HEK293 (cell line): ENCODE measurements around the gene PIEZO1.
"Not testable (repeated sequence)": the region's sequence is repeated elsewhere in the genome, so short reads cannot be mapped to it uniquely, and the experiment has no call there.

Experiments
- CTCF ChIA-PET: fragments of 350-600 bp; formaldehyde crosslinking; extraction: SDS; loops from one replicate; lab custom pipeline; 2021; ENCODE audit warnings: antibody characterized with exemption; lab: Yijun Ruan, JAX
- POLR2A ChIA-PET: fragments of 300-600 bp; formaldehyde crosslinking; extraction: SDS; loops from one replicate; lab custom pipeline; 2020; ENCODE audit warnings: antibody characterized with exemption, inconsistent platforms; lab: Yijun Ruan, JAX
- H3K27ac ChIP-seq: fragments of 200-500 bp; sonication (Bioruptor generic); 2 replicates; pipeline ENCODE4 v1.5.1; 2014; ENCODE audit warnings: low read depth, low read length, control low read depth, inconsistent platforms; ENCODE audit errors: extremely low read depth
- H3K36me3 ChIP-seq, 2 experiments: fragments of 200-500 bp in 1 of 2; sonication (Bioruptor generic) in 1 of 2; 1 replicate in 1 of 2; 2 replicates in 1 of 2; pipeline ENCODE4 v1.5.1; 2014 to 2017; ENCODE audit warnings: inconsistent platforms in 2 of 2, low read length in 2 of 2; ENCODE audit not compliant: control insufficient read depth in 2 of 2, insufficient read depth in 1 of 2
- H3K4me1 ChIP-seq: fragments of 200-500 bp; sonication (Bioruptor generic); 2 replicates; pipeline ENCODE4 v1.5.1; 2014; ENCODE audit warnings: mild to moderate bottlenecking, low read length, inconsistent platforms; ENCODE audit not compliant: control insufficient read depth, insufficient read depth
- H3K4me3 ChIP-seq: 2 replicates; pipeline ENCODE4 v1.5.1; 2011; ENCODE audit warnings: low read depth, mild to moderate bottlenecking, control low read depth, low read length, moderate library complexity
- H3K9me3 ChIP-seq: fragments of 200-500 bp; sonication (Bioruptor generic); 2 replicates; pipeline ENCODE4 v1.5.1; 2014; ENCODE audit warnings: low read depth, low read length, inconsistent platforms; ENCODE audit not compliant: control insufficient read depth, insufficient read depth
- GLI4 ChIP-seq: fragments of 450-650 bp; formaldehyde crosslinking; IDR thresholded peaks from 2 replicates; pipeline ENCODE4 v1.5.1; 2016; ENCODE audit warnings: missing biosample characterization, missing genetic modification characterization
- WT1 ChIP-seq: fragments of 450-650 bp; formaldehyde crosslinking; IDR thresholded peaks from 2 replicates; pipeline ENCODE4 v1.5.1; 2016; ENCODE audit warnings: missing biosample characterization, missing genetic modification characterization
- ZBTB11 ChIP-seq: fragments of 450-650 bp; formaldehyde crosslinking; conservative IDR thresholded peaks from 2 replicates; pipeline ENCODE4 v1.5.1; 2016; ENCODE audit warnings: low read depth, missing biosample characterization, missing genetic modification characterization
- ZNF121 ChIP-seq: fragments of 450-650 bp; formaldehyde crosslinking; IDR thresholded peaks from 2 replicates; pipeline ENCODE4 v1.5.1; 2016; ENCODE audit warnings: missing biosample characterization, missing genetic modification characterization
- ZNF18 ChIP-seq: fragments of 450-650 bp; formaldehyde crosslinking; IDR thresholded peaks from 2 replicates; pipeline ENCODE4 v1.5.1; 2016; ENCODE audit warnings: missing biosample characterization, missing genetic modification characterization
- ZNF266 ChIP-seq: fragments of 450-650 bp; formaldehyde crosslinking; IDR thresholded peaks from 2 replicates; pipeline ENCODE4 v1.5.1; 2016; ENCODE audit warnings: missing biosample characterization, missing genetic modification characterization, low read depth
- ZNF311 ChIP-seq: fragments of 450-650 bp; formaldehyde crosslinking; IDR thresholded peaks from 2 replicates; pipeline ENCODE4 v1.5.1; 2017; ENCODE audit warnings: missing biosample characterization, missing genetic modification characterization, borderline replicate concordance
- ZNF37A ChIP-seq: fragments of 450-650 bp; IDR thresholded peaks from 2 replicates; pipeline ENCODE4 v1.5.1; 2018; ENCODE audit warnings: missing biosample characterization, missing genetic modification characterization
- ZNF423 ChIP-seq: fragments of 450-650 bp; formaldehyde crosslinking; IDR thresholded peaks from 2 replicates; pipeline ENCODE4 v1.5.1; 2016; ENCODE audit warnings: missing biosample characterization, missing genetic modification characterization
- ZNF521 ChIP-seq: fragments of 450-650 bp; formaldehyde crosslinking; IDR thresholded peaks from 2 replicates; pipeline ENCODE4 v1.5.1; 2017; ENCODE audit warnings: missing biosample characterization, mild to moderate bottlenecking, missing genetic modification characterization
- ZNF623 ChIP-seq: fragments of 450-650 bp; formaldehyde crosslinking; IDR thresholded peaks from 2 replicates; pipeline ENCODE4 v1.5.1; 2016; ENCODE audit warnings: missing biosample characterization, missing genetic modification characterization
- ZNF791 ChIP-seq: fragments of 450-650 bp; formaldehyde crosslinking; IDR thresholded peaks from 2 replicates; pipeline ENCODE4 v1.5.1; 2016; ENCODE audit warnings: missing biosample characterization, missing genetic modification characterization
- ZSCAN30 ChIP-seq: fragments of 450-650 bp; IDR thresholded peaks from 2 replicates; pipeline ENCODE4 v1.5.1; 2018; ENCODE audit warnings: missing biosample characterization, mild to moderate bottlenecking, missing genetic modification characterization, moderate library complexity
- TF ChIP-seq, protein P1 (sequence below): fragments of 450-650 bp; formaldehyde crosslinking; IDR thresholded peaks from 2 replicates; pipeline ENCODE4 v1.5.1; 2017; ENCODE audit warnings: missing biosample characterization, missing genetic modification characterization
- TF ChIP-seq, protein P2 (sequence below): fragments of 450-650 bp; formaldehyde crosslinking; IDR thresholded peaks from 2 replicates; pipeline ENCODE4 v1.5.1; 2016; ENCODE audit warnings: missing biosample characterization, missing genetic modification characterization

PIEZO1 gene

GRCh38 chr16:88790312-88791211 lies 5.5 kb upstream of the PIEZO1 start (continued):
- TF ChIP-seq ZNF521 (tag by site-specific recombination) (no peak), ZNF18 (tag by site-specific recombination) (no peak), ZNF311 (tag by site-specific recombination) (no peak)

DNA sequence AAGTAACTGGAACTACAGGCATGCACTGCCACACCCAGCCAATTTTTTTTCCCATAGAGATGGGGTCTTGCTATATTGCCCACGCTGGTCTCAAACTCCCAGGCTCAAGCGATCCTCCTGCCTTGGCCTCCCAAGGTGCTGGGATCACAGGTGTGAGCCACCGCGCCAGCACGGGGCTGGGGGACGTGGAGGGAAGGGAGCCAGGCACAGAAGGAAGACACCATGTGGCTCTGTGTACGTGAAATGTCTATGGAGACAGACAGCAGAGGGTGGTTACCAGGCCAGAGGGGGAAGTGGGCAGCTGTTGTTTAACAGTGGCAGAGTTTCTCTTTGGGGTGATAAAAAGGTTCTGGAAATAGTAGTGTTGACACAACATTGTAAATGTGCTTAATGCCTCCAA lies 4.6 kb upstream of the PIEZO1 start:
- H3K27ac ChIP-seq, result no peak overlapping the region
- ChIA-PET POLR2A (no interaction called here), CTCF (interaction anchor here (1.2 kb wide), 1 partner anchor 10 kb away, joined by 4 read pairs; no protein-coding TSS in a partner anchor)

GRCh38 chr16:88788749-88789148 lies 3.7 kb upstream of the PIEZO1 start:
- H3K4me3 ChIP-seq, H3K27ac ChIP-seq, H3K9me3 ChIP-seq, H3K36me3 ChIP-seq, POLR2A ChIA-PET, H3K4me1 ChIP-seq: not testable (repeated sequence)
- CTCF ChIA-PET, result interaction anchor here (2.3 kb wide), 1 partner anchor 45 kb away, joined by 16 read pairs; no protein-coding TSS in a partner anchor

More for the DNA sequence above, 4.6 kb upstream of the PIEZO1 start:
- Histone ChIP-seq H3K36me3 (no peaks in the 10 kb centered on the region), H3K4me1 (peaks cover 4% of the 10 kb centered on the region; the same call in 1 of the 2 replicates)
- TF ChIP-seq ZNF791 (tag by site-specific recombination), result no peak
- TF ChIP-seq ZNF121 (tag by site-specific recombination), result peak; percentile 98
- TF ChIP-seq, all 188 proteins: peak for 1
- no peak overlapping the region for H3K4me3 ChIP-seq
- H3K9me3 ChIP-seq, result no peaks in the 10 kb centered on the region

DNA sequence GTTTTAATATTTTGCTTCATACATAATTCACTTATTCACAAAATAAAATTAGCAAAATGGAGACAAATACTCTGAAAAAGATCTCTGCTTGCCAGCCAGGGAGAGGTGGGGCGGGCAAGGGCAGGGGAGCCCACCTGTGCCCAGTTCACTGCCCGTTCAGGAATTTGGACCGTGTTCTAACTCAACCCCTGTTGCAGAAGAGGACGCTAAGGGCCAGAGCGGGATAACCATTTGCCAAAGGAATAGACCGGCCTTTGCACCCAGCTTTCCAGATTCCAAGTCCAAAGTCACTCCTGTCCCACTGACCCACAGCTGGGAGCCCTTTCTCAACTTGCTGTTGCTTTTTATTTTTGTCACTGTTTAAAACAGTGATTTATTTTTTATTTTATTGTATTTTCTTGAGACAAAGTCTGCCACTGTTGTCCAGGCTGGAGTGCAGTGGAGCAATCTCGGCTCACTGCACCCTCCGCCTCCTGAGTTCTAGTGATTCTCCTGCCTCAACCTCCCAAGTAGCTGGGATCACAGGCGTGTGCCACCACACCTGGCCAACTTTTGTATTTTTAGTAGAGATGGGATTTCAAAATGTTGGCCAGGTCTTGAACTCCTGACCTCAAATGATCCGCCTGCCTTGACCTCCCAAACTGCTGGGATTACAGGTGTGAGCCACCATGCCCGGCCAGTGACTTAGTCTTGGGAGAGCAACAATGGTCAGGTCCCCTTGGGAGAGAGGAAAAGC lies 2.7 kb upstream of the PIEZO1 start:
- no peak overlapping the region for H3K27ac ChIP-seq
- H3K36me3 ChIP-seq, result no peaks in the 10 kb centered on the region
- H3K4me3 ChIP-seq, result no peak overlapping the region
- TF ChIP-seq ZSCAN30 (tag by site-specific recombination) (no peak), ZNF266 (tag by site-specific recombination) (no peak), ZNF37A (no peak), ZNF623 (tag by site-specific recombination) (no peak), ZNF423 (tag by site-specific recombination) (no peak), WT1 (tag by site-specific recombination) (no peak), GLI4 (tag by site-specific recombination) (no peak)
- H3K9me3 ChIP-seq, result no peaks in the 10 kb centered on the region
- CTCF ChIA-PET, result interaction anchor here (0.6 to 2.3 kb wide), 5 partner anchors 12 to 995 kb away, joined by 3 to 16 read pairs (median 3); no protein-coding TSS in a partner anchor
- POLR2A ChIA-PET, result interaction anchor here (0.7 to 1.4 kb wide), 2 partner anchors 15 to 16 kb away, joined by 3 to 4 read pairs; no protein-coding TSS in a partner anchor
- H3K4me1 ChIP-seq, result peaks cover 7% of the 10 kb centered on the region

DNA sequence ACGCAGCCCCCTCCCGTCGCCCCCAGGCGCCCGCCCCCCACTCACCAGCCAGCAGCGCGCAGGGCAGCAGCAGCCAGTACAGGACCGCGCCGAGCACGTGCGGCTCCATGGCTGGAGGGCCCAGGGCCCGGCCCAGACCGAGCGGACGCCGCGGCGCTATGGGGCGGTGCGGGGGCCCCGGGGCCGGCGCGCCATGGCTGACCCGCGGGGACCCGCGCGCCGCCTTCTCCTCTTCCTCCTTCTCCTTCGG lies 239 bp downstream of the PIEZO1 start:
- Histone ChIP-seq H3K27ac (peak overlapping the region; percentile 76; the same call in 1 of the 2 replicates), H3K4me3 (peak overlapping the region; percentile 53)
- POLR2A ChIA-PET, result interaction anchor here (1.0 to 6.7 kb wide), 11 partner anchors 11 to 215 kb away, joined by 3 to 97 read pairs (median 5); partner anchors contain the start of genes APRT and ZC3H18
- TF ChIP-seq, protein P1, sequence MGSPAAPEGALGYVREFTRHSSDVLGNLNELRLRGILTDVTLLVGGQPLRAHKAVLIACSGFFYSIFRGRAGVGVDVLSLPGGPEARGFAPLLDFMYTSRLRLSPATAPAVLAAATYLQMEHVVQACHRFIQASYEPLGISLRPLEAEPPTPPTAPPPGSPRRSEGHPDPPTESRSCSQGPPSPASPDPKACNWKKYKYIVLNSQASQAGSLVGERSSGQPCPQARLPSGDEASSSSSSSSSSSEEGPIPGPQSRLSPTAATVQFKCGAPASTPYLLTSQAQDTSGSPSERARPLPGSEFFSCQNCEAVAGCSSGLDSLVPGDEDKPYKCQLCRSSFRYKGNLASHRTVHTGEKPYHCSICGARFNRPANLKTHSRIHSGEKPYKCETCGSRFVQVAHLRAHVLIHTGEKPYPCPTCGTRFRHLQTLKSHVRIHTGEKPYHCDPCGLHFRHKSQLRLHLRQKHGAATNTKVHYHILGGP (tag by site-specific recombination), result no peak
- no peak for TF ChIP-seq ZBTB11
- TF ChIP-seq, protein P2, sequence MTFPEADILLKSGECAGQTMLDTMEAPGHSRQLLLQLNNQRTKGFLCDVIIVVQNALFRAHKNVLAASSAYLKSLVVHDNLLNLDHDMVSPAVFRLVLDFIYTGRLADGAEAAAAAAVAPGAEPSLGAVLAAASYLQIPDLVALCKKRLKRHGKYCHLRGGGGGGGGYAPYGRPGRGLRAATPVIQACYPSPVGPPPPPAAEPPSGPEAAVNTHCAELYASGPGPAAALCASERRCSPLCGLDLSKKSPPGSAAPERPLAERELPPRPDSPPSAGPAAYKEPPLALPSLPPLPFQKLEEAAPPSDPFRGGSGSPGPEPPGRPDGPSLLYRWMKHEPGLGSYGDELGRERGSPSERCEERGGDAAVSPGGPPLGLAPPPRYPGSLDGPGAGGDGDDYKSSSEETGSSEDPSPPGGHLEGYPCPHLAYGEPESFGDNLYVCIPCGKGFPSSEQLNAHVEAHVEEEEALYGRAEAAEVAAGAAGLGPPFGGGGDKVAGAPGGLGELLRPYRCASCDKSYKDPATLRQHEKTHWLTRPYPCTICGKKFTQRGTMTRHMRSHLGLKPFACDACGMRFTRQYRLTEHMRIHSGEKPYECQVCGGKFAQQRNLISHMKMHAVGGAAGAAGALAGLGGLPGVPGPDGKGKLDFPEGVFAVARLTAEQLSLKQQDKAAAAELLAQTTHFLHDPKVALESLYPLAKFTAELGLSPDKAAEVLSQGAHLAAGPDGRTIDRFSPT (tag by site-specific recombination), result no peak

More for the DNA sequence above, 239 bp downstream of the PIEZO1 start:
- no peaks in the 10 kb centered on the region for H3K9me3 ChIP-seq
- peaks cover 25% of the 10 kb centered on the region for H3K4me1 ChIP-seq
- H3K36me3 ChIP-seq, result no peaks in the 10 kb centered on the region
- CTCF ChIA-PET, result interaction anchor here (0.6 to 1.6 kb wide), 4 partner anchors 10 to 869 kb away, joined by 3 to 5 read pairs (median 4); no protein-coding TSS in a partner anchor
